H1 (cell line): ENCODE data around the gene TMPRSS4. TPM values are rescaled to one million over a fixed set of nuclear protein-coding genes. Genes with fewer than 3 reads are reported as not detected.

Experiments
- CTCF ChIA-PET: fragments of 300-600 bp; sonication (Branson Sonifier 250); formaldehyde crosslinking; loops from one replicate; lab custom pipeline; 2021; ENCODE audit not compliant: partially characterized antibody; lab: Charles Lee
- POLR2A ChIA-PET: fragments of 300-600 bp; sonication (Branson Sonifier 250); formaldehyde crosslinking; loops from one replicate; lab custom pipeline; 2021; ENCODE audit warnings: inconsistent platforms; ENCODE audit not compliant: partially characterized antibody; lab: Charles Lee
- DNase-seq, 2 experiments: peaks; one replicate each; pipeline versions ENCODE4 v3.0.0 to v3.0.0-alpha.2; 2010 to 2022; ENCODE audit warnings: low spot score in 2 of 2, low read depth in 1 of 2, mixed read lengths in 1 of 2
- FAIRE-seq: peaks from 2 replicates; lab custom pipeline; 2011; peaks lifted over from hg19 to GRCh38; lab: Jason Lieb, UNC
- H2AFZ ChIP-seq: 2 replicates; pipeline ENCODE4 v1.8.1; 2012; ENCODE audit warnings: low read length, inconsistent platforms
- H2AK5ac ChIP-seq: 2 replicates; pipeline ENCODE4 v1.6.1; 2013; ENCODE audit warnings: low read depth, low read length
- H2BK120ac ChIP-seq: replicated peaks from 2 replicates; pipeline ENCODE3; 2013; ENCODE audit warnings: low read depth, low read length, inconsistent platforms
- H2BK12ac ChIP-seq: 2 replicates; pipeline ENCODE4 v1.6.1; 2013; ENCODE audit warnings: low read depth, low read length
- H2BK15ac ChIP-seq: 2 replicates; pipeline ENCODE4 v1.6.1; 2013; ENCODE audit warnings: low read length
- H2BK20ac ChIP-seq: 2 replicates; pipeline ENCODE4 v1.6.1; 2013; ENCODE audit warnings: low read length
- H2BK5ac ChIP-seq: 2 replicates; pipeline ENCODE4 v1.6.1; 2013; ENCODE audit warnings: low read depth, low read length
- H3K14ac ChIP-seq: 2 replicates; pipeline ENCODE4 v1.6.1; 2013; ENCODE audit warnings: inconsistent platforms; ENCODE audit not compliant: insufficient read length
- H3K18ac ChIP-seq: 2 replicates; pipeline ENCODE4 v1.6.1; 2013; ENCODE audit warnings: low read length; ENCODE audit errors: extremely low read depth
- H3K23ac ChIP-seq: 2 replicates; pipeline ENCODE4 v1.6.1; 2013; ENCODE audit warnings: inconsistent platforms; ENCODE audit not compliant: insufficient read length
- H3K23me2 ChIP-seq: 2 replicates; pipeline ENCODE4 v1.6.1; 2013; ENCODE audit warnings: low read depth, low read length
- H3K27ac ChIP-seq: 2 replicates; pipeline ENCODE4 v1.6.1; 2011; ENCODE audit warnings: low read depth, low read length, inconsistent platforms
- H3K27me3 ChIP-seq, 4 experiments: replicated peaks in 1 of 4; 1 replicate in 1 of 4; 2 replicates in 3 of 4; pipeline versions ENCODE4 v1.6.1 to v1.8.1; 2011 to 2013; ENCODE audit warnings: low read length in 3 of 4, mild to moderate bottlenecking in 3 of 4, inconsistent platforms in 2 of 4, mixed read lengths in 2 of 4, moderate library complexity in 1 of 4; ENCODE audit not compliant: control insufficient read depth in 3 of 4, insufficient read depth in 3 of 4; ENCODE audit errors: extremely low read depth in 1 of 4
- H3K36me3 ChIP-seq, 4 experiments: 2 replicates each; pipeline versions ENCODE4 v1.6.1 to v1.8.1; 2011 to 2013; ENCODE audit warnings: mild to moderate bottlenecking in 4 of 4, low read length in 3 of 4, moderate library complexity in 2 of 4, control low read depth in 1 of 4, inconsistent platforms in 1 of 4; ENCODE audit not compliant: insufficient read depth in 4 of 4, control insufficient read depth in 2 of 4
- H3K4ac ChIP-seq: replicated peaks from 2 replicates; pipeline ENCODE3; 2013; ENCODE audit warnings: low read length, low read depth, mixed read lengths, inconsistent platforms; ENCODE audit not compliant: insufficient read length
- H3K4me1 ChIP-seq, 4 experiments: replicated peaks in 1 of 4; 1 replicate in 1 of 4; 2 replicates in 3 of 4; pipeline versions ENCODE4 v1.6.1 to v1.8.1; 2011 to 2013; ENCODE audit warnings: low read length in 3 of 4, inconsistent platforms in 2 of 4, mixed read lengths in 1 of 4; ENCODE audit not compliant: insufficient read depth in 4 of 4, control insufficient read depth in 3 of 4
- H3K4me2 ChIP-seq, 2 experiments: 2 replicates each; pipeline versions ENCODE4 v1.6.1 to v1.8.1; 2011 to 2013; ENCODE audit warnings: low read depth in 2 of 2, low read length in 2 of 2, control low read depth in 1 of 2, inconsistent platforms in 1 of 2, mild to moderate bottlenecking in 1 of 2; ENCODE audit not compliant: insufficient read depth in 1 of 2
- H3K4me3 ChIP-seq, 4 experiments: fragments of 200-600, 300-600 bp in 1 of 4; sonication (generic), shearing (Covaris generic), sonication (Bioruptor Twin) in 1 of 4; 2 replicates each; pipeline versions ENCODE4 v1.5.1 to v1.8.1; 2011 to 2016; ENCODE audit warnings: low read length in 4 of 4, low read depth in 3 of 4, control low read depth in 2 of 4, inconsistent platforms in 2 of 4, mild to moderate bottlenecking in 2 of 4, mixed read lengths in 1 of 4, moderate library complexity in 1 of 4; ENCODE audit not compliant: insufficient read depth in 2 of 4; ENCODE audit errors: extremely low read depth in 1 of 4
- H3K56ac ChIP-seq: replicated peaks from 2 replicates; pipeline ENCODE3; 2013; ENCODE audit warnings: low read depth, mild to moderate bottlenecking, mixed read lengths, low read length, inconsistent platforms; ENCODE audit not compliant: insufficient read length
- H3K79me1 ChIP-seq: 2 replicates; pipeline ENCODE4 v1.6.1; 2013; ENCODE audit warnings: low read depth, low read length, control low read depth
- H3K79me2 ChIP-seq, 2 experiments: 2 replicates each; pipeline versions ENCODE4 v1.6.1 to v1.8.1; 2012 to 2013; ENCODE audit warnings: low read length in 2 of 2, mild to moderate bottlenecking in 2 of 2, inconsistent platforms in 1 of 2; ENCODE audit not compliant: insufficient read depth in 2 of 2, control insufficient read depth in 1 of 2
- H3K9ac ChIP-seq, 4 experiments: replicated peaks in 1 of 4; 1 replicate in 1 of 4; 2 replicates in 3 of 4; pipeline versions ENCODE4 v1.6.1 to v1.8.1; 2011 to 2013; ENCODE audit warnings: low read depth in 3 of 4, low read length in 3 of 4, control low read depth in 2 of 4, mild to moderate bottlenecking in 2 of 4, moderate library complexity in 2 of 4, inconsistent platforms in 1 of 4; ENCODE audit errors: extremely low read depth in 1 of 4
- H3K9me3 ChIP-seq, 2 experiments: 2 replicates each; pipeline versions ENCODE4 v1.6.1 to v1.8.1; 2012 to 2013; ENCODE audit warnings: mild to moderate bottlenecking in 2 of 2, moderate library complexity in 2 of 2, control low read depth in 1 of 2, inconsistent platforms in 1 of 2, low read depth in 1 of 2, low read length in 1 of 2, mixed read lengths in 1 of 2; ENCODE audit not compliant: insufficient read depth in 2 of 2
- H4K20me1 ChIP-seq, 2 experiments: replicated peaks in 1 of 2; 2 replicates each; pipeline versions ENCODE3 to v1.8.1; 2011 to 2013; ENCODE audit warnings: inconsistent platforms in 2 of 2, low read length in 2 of 2, mild to moderate bottlenecking in 1 of 2; ENCODE audit not compliant: insufficient read depth in 2 of 2, control insufficient read depth in 1 of 2
- H4K5ac ChIP-seq: 2 replicates; pipeline ENCODE4 v1.6.1; 2013; ENCODE audit warnings: low read length, low read depth, mixed read lengths, inconsistent platforms; ENCODE audit not compliant: insufficient read length
- H4K8ac ChIP-seq: 2 replicates; pipeline ENCODE4 v1.8.0; 2013; ENCODE audit warnings: mild to moderate bottlenecking, moderate library complexity, low read length, inconsistent platforms; ENCODE audit not compliant: insufficient read depth; ENCODE audit errors: extremely low read depth
- H4K91ac ChIP-seq: replicated peaks from 2 replicates; pipeline ENCODE3; 2013; ENCODE audit warnings: low read length, mixed read lengths, inconsistent platforms; ENCODE audit not compliant: insufficient read length
- CBX5 ChIP-seq: fragments of 300-800, 300-1000 bp; sonication (generic); IDR thresholded peaks from 2 replicates; pipeline ENCODE4 v1.7.1; 2016; ENCODE audit warnings: antibody characterized with exemption, low read length, low read depth
- CHD1 ChIP-seq: IDR thresholded peaks from 2 replicates; pipeline ENCODE4 v1.6.1; 2012; ENCODE audit warnings: low read depth, low read length, improper control_type of control experiment
- EGR1 ChIP-seq: IDR thresholded peaks from 2 replicates; pipeline ENCODE4 v1.6.1; 2011; ENCODE audit warnings: low read depth, low read length, borderline replicate concordance
- JUN ChIP-seq: IDR thresholded peaks from 2 replicates; pipeline ENCODE4 v1.6.1; 2011; ENCODE audit warnings: low read depth, mild to moderate bottlenecking, improper control_type of control experiment, low read length
- KDM1A ChIP-seq: fragments of 200-600, 300-600 bp; sonication (generic); IDR thresholded peaks from 2 replicates; pipeline ENCODE4 v1.7.1; 2016; ENCODE audit warnings: mild to moderate bottlenecking, low read length, borderline replicate concordance
- KDM4A ChIP-seq: IDR thresholded peaks from one replicate; pipeline ENCODE4 v1.7.1; 2012; ENCODE audit warnings: low read depth, mild to moderate bottlenecking, moderate library complexity, low read length, inconsistent platforms; ENCODE audit not compliant: severe bottlenecking
- RAD21 ChIP-seq, 2 experiments: IDR thresholded peaks in 1 of 2; conservative IDR thresholded peaks in 1 of 2; 2 replicates each; pipeline ENCODE4 v1.6.1; 2011; ENCODE audit warnings: low read depth in 2 of 2, low read length in 2 of 2, improper control_type of control experiment in 1 of 2, inconsistent platforms in 1 of 2, mild to moderate bottlenecking in 1 of 2, moderate library complexity in 1 of 2
- RFX5 ChIP-seq: IDR thresholded peaks from 2 replicates; pipeline ENCODE4 v1.6.1; 2011; ENCODE audit warnings: low read depth, low read length, improper control_type of control experiment, borderline replicate concordance
- SIN3A ChIP-seq, 2 experiments: IDR thresholded peaks in 1 of 2; conservative IDR thresholded peaks in 1 of 2; 2 replicates each; pipeline ENCODE4 v1.6.1; 2011 to 2012; ENCODE audit warnings: low read length in 2 of 2, improper control_type of control experiment in 1 of 2, low read depth in 1 of 2, mild to moderate bottlenecking in 1 of 2
- SIX5 ChIP-seq: IDR thresholded peaks from 2 replicates; pipeline ENCODE4 v1.6.1; 2011; ENCODE audit warnings: mild to moderate bottlenecking, low read depth, low read length
- SP1 ChIP-seq: IDR thresholded peaks from 2 replicates; pipeline ENCODE4 v1.6.1; 2011; ENCODE audit warnings: low read depth, low read length
- TEAD4 ChIP-seq: IDR thresholded peaks from 2 replicates; pipeline ENCODE4 v1.6.1; 2012; ENCODE audit warnings: low read depth, low read length, inconsistent platforms, mixed read lengths
- USF2 ChIP-seq: IDR thresholded peaks from 2 replicates; pipeline ENCODE4 v1.6.1; 2011; ENCODE audit warnings: low read length, improper control_type of control experiment
- WGBS, 2 experiments: shearing (Covaris generic) in 1 of 2; methylation state at CpG; one replicate each; pipeline versions ENCODE4 v1.1.6 to v1.1.7; 2013 to 2015; ENCODE audit warnings: low lambda C conversion rate in 2 of 2, mixed read lengths in 2 of 2, inconsistent platforms in 1 of 2, low coverage in 1 of 2, missing lambda C conversion rate in 1 of 2; ENCODE audit not compliant: insufficient replicate concordance in 2 of 2, insufficient coverage in 1 of 2, insufficient read length in 1 of 2; ENCODE audit errors: extremely low coverage in 1 of 2, missing lambda C conversion rate in 1 of 2; 5-methylcytosine and 5-hydroxymethylcytosine counted together
- polyA plus RNA-seq, 7 experiments: library from polyadenylated mRNA; depleted of rRNA in 3 of 7; stranded (reverse) in 5 of 7; unstranded in 2 of 7; fragments of >200 nt in 5 of 7; fragments of 200-250 nt in 2 of 7; gene quantifications; 1 replicate in 5 of 7; 2 replicates in 1 of 7; 4 replicates in 1 of 7; pipeline versions ENCODE4 v1.2.1 to v1.2.3, GENCODE V29; 2011 to 2013; ENCODE audit warnings: missing spikeins in 2 of 7, mixed read lengths in 2 of 7
- total RNA-seq: library from RNA; stranded (reverse); fragmentation: NEBNext Ultra II Directional; extraction: Animal tissue kit (Norgen Biotek cat#: 25700); gene quantifications from 2 replicates; pipeline ENCODE4 v1.2.1, GENCODE V29; 2021

The TMPRSS4 gene
- total and polyA plus RNA-seq, 2 of the 8 experiments (the other 6 are each of a cell fraction or from before 2014, with no cell fraction given): 0.11 to 0.58 TPM

GRCh38 chr11:118047749-118048148 is 29.1 kb upstream of the TMPRSS4 start:
- Histone ChIP-seq H3K79me2 (no peaks in the 10 kb centered on the region), H3K14ac (no peak overlapping the region), H3K23me2 (0 out of 2 replicates have a peak, but pooled peaks cover 2% of the 10 kb centered on the region), H2BK120ac (no peak overlapping the region), H3K4me1 (no peaks in the 10 kb centered on the region), H4K5ac (no peak overlapping the region), H3K27me3 (no peaks in the 10 kb centered on the region), H3K4me3 (no peak overlapping the region), H3K56ac (no peak overlapping the region), H3K79me1 (no peaks in the 10 kb centered on the region), H3K4me2 (no peak overlapping the region), H2BK5ac (no peak overlapping the region), H3K27ac (no peak overlapping the region), H3K9ac (no peak overlapping the region), H2BK12ac (no peak overlapping the region), H3K9me3 (no peaks in the 10 kb centered on the region), H3K36me3 (no peaks in the 10 kb centered on the region), H3K18ac (no peak overlapping the region), H2AFZ (no peak overlapping the region), H2BK15ac (no peak overlapping the region), H3K4ac (no peak overlapping the region), H2BK20ac (no peak overlapping the region), H2AK5ac (no peak overlapping the region), H4K8ac (no peak overlapping the region), H4K91ac (no peak overlapping the region), H3K23ac (no peak overlapping the region), H4K20me1 (no peaks in the 10 kb centered on the region)
- POLR2A ChIA-PET: no interaction called here
- CTCF ChIA-PET: interaction anchor here (1.0 to 2.9 kb wide), 8 partner anchors 10 to 239 kb away, joined by 3 to 13 read pairs (median 5); no protein-coding TSS in a partner anchor
- DNase-seq: no peak
- WGBS, 2 experiments: 78% methylated on average over 4 of the region's 4 CpGs; no CpG with 5 or more reads in 1 of the 2 experiments
- no peak for FAIRE-seq
- TF ChIP-seq KDM1A: no peak
- no peak for TF ChIP-seq USF2
- TF ChIP-seq JUN: no peak
- TF ChIP-seq SIN3A (conservative IDR thresholded peaks at IDR 0.05 in 1 of 2, IDR thresholded peaks at IDR 0.05 in 1 of 2; ENCODE audit: low read depth in 1 of 2, low read length in 2 of 2): no peak
- no peak for TF ChIP-seq RFX5
- no peak for TF ChIP-seq TEAD4
- TF ChIP-seq SIX5: no peak
- TF ChIP-seq CBX5: no peak
- TF ChIP-seq CHD1: no peak
- no peak for TF ChIP-seq RAD21 (IDR thresholded peaks at IDR 0.05 in 1 of 2, conservative IDR thresholded peaks at IDR 0.05 in 1 of 2; ENCODE audit: low read depth in 2 of 2, low read length in 2 of 2)
- TF ChIP-seq EGR1: no peak
- no peak for TF ChIP-seq KDM4A
- TF ChIP-seq SP1: no peak
